ENCODE measurements around the gene PLPP6. TPM values are rescaled to one million over a fixed set of nuclear protein-coding genes. Genes with fewer than 3 reads are reported as not detected.

PLPP6 gene
- total RNA-seq, 4 donors from 2014 or later: 4.2 to 8.0 (median 5.6) TPM

DNA sequence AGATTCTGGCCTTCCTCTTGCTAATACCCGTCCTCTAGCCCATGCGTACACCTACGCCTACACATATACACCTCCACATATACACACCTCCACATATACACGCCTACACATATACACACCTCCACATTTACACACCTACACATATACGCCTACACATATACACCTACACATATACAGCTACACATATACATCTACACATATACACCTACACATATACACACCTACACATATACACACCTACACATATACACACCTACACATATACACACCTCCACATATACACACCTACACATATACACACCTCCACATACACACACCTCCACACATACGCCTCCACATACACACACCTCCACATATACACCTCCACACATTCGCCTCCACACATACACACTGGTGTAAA, 51.8 kb downstream of the PLPP6 start:
- no peak for TF ChIP-seq EP300 (IDR thresholded peaks at IDR 0.05)
- TF ChIP-seq, protein P1, sequence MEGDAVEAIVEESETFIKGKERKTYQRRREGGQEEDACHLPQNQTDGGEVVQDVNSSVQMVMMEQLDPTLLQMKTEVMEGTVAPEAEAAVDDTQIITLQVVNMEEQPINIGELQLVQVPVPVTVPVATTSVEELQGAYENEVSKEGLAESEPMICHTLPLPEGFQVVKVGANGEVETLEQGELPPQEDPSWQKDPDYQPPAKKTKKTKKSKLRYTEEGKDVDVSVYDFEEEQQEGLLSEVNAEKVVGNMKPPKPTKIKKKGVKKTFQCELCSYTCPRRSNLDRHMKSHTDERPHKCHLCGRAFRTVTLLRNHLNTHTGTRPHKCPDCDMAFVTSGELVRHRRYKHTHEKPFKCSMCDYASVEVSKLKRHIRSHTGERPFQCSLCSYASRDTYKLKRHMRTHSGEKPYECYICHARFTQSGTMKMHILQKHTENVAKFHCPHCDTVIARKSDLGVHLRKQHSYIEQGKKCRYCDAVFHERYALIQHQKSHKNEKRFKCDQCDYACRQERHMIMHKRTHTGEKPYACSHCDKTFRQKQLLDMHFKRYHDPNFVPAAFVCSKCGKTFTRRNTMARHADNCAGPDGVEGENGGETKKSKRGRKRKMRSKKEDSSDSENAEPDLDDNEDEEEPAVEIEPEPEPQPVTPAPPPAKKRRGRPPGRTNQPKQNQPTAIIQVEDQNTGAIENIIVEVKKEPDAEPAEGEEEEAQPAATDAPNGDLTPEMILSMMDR (IDR thresholded peaks at IDR 0.05): no peak
- no peak overlapping the region for H3K27ac ChIP-seq
- H3K4me3 ChIP-seq: no peak overlapping the region
- H3K4me1 ChIP-seq: no peaks in the 10 kb centered on the region
- H3K27me3 ChIP-seq: no peaks in the 10 kb centered on the region
- H3K9me3 ChIP-seq: no peaks in the 10 kb centered on the region
- DNase-seq (ENCODE audit: low spot score in 2 of 2): no peak
- 54 to 66% methylated on average over 7 of the region's 7 CpGs for WGBS, 2 donors
- peaks cover 0 to 61% (median 10%) of the 10 kb centered on the region in 3 donors for H3K36me3 ChIP-seq

DNA sequence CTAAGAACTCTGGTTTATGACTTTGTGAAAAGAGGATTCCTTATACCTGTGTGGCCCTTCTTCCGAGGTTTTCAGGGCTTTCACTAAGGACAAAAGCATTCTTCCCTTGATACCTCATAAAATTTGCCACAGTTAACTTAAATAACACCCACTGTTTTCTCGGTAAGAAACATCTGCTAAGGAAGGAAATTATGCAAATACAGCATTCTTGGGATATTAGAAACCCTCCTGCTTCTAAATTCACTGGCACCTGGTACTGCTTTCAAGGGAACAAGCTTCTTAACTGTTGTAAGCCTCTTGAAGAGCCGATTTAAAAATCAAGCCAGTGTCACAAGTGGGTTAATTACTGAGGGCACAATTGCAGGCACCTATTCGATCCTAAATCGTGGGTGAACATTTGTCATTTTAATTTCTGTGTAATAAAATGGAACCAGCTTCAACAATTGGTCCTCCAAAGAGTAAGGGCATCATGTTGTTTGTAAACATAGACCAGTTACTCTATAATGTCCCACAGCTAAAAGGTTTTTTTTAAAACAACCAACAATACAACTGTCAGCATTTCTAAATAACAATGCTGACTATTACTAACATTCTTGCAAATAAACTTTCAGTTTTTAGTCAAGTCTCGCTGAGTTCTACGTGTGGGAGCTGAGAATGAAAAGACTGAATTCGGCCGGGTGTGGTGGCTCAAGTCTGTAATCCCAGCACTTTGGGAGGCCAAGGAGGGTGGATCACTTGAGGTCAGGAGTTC, 52.3 kb downstream of the PLPP6 start:
- 58 to 61% methylated on average over 9 of the region's 9 CpGs for WGBS, 2 donors
- Histone ChIP-seq H3K27ac (no peak overlapping the region), H3K9me3 (no peaks in the 10 kb centered on the region), H3K4me3 (no peak overlapping the region), H3K27me3 (no peaks in the 10 kb centered on the region), H3K4me1 (no peaks in the 10 kb centered on the region), H3K36me3 (peaks cover 0 to 61% (median 10%) of the 10 kb centered on the region in 3 donors)
- no peak for TF ChIP-seq EP300 (IDR thresholded peaks at IDR 0.05)
- TF ChIP-seq, protein P1 (IDR thresholded peaks at IDR 0.05): no peak
- TF ChIP-seq POLR2A (IDR thresholded peaks at IDR 0.05): no peak
- DNase-seq (ENCODE audit: low spot score in 2 of 2): no peak

Other genes with a start within 250 kb of the PLPP6 start
- 10 to 100 TPM in 1 of 4 donors, 1 to 10 TPM in 3; 4.0 to 16.8 (median 6.7) TPM for gene SLC1A1, start 171.8 kb upstream of the PLPP6 start, total RNA-seq
- 1 to 10 TPM; 1.3 to 5.4 (median 3.8) TPM for gene SPATA6L, start 4.2 kb downstream of the PLPP6 start, total RNA-seq
- 10 to 100 TPM; 28.5 to 48.9 (median 38.0) TPM for gene CDC37L1, start 17.3 kb downstream of the PLPP6 start, total RNA-seq
- 10 to 100 TPM; 70.2 to 97.5 (median 93.4) TPM for gene AK3, start 78.9 kb downstream of the PLPP6 start, total RNA-seq
- gene RCL1, start 130.7 kb downstream of the PLPP6 start, total RNA-seq: 10 to 100 TPM; 54.8 to 85.3 (median 64.0) TPM